Cardiac fibroblast (primary cell): ENCODE data around the gene KCNF1.

Experiments
- DNase-seq, 2 donors: peaks; one replicate each; pipeline versions ENCODE4 v3.0.0 to v3.0.0-alpha.2; 2010; ENCODE audit warnings: low read depth in 2 of 2
- H3K4me3 ChIP-seq, 2 donors: replicated peaks in 1 of 2; 1 replicate in 1 of 2; 2 replicates in 1 of 2; pipeline ENCODE4 v1.5.1; 2011; ENCODE audit warnings: low read depth in 2 of 2, low read length in 2 of 2, mild to moderate bottlenecking in 2 of 2, moderate library complexity in 1 of 2
- TF ChIP-seq, protein P1 (sequence below): IDR thresholded peaks from one replicate; pipeline ENCODE4 v1.5.1; 2011; ENCODE audit warnings: low read depth, mild to moderate bottlenecking, low read length, inconsistent platforms

Gene KCNF1

GRCh38 chr2:10892316-10892715 lies 19.4 kb upstream of the KCNF1 start:
- TF ChIP-seq, protein P1, sequence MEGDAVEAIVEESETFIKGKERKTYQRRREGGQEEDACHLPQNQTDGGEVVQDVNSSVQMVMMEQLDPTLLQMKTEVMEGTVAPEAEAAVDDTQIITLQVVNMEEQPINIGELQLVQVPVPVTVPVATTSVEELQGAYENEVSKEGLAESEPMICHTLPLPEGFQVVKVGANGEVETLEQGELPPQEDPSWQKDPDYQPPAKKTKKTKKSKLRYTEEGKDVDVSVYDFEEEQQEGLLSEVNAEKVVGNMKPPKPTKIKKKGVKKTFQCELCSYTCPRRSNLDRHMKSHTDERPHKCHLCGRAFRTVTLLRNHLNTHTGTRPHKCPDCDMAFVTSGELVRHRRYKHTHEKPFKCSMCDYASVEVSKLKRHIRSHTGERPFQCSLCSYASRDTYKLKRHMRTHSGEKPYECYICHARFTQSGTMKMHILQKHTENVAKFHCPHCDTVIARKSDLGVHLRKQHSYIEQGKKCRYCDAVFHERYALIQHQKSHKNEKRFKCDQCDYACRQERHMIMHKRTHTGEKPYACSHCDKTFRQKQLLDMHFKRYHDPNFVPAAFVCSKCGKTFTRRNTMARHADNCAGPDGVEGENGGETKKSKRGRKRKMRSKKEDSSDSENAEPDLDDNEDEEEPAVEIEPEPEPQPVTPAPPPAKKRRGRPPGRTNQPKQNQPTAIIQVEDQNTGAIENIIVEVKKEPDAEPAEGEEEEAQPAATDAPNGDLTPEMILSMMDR: no peak
- DNase-seq: no peak
- no peak overlapping the region for H3K4me3 ChIP-seq

DNA sequence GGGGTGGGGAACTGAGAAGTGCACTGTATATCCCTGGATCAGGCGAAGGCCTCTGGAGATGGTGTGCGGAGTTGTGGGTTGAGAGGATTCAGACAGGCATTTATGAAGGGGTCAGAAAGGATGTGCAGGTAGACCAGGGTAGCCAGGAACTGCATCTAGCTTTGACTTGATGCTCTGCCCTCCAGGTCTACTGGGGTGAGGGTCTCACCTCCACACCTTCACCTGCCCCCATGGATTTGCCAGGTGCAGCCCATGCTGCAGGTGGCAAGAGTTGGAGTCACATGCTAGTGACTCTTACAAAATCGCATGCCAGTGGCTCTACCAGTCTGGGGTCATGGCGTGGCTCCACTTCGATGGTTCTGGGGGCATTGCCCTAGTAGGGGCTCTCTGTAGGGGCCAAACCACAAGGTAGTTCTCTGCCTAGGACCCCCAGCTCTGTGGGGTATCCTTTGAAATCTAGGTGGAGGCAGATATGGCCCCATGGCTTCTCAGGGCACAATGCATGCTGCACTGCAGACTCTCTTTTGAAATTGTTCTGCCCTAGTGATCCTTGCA lies 18.9 kb upstream of the KCNF1 start:
- DNase-seq: no peak
- no peak overlapping the region for H3K4me3 ChIP-seq
- TF ChIP-seq, protein P1: no peak

DNA sequence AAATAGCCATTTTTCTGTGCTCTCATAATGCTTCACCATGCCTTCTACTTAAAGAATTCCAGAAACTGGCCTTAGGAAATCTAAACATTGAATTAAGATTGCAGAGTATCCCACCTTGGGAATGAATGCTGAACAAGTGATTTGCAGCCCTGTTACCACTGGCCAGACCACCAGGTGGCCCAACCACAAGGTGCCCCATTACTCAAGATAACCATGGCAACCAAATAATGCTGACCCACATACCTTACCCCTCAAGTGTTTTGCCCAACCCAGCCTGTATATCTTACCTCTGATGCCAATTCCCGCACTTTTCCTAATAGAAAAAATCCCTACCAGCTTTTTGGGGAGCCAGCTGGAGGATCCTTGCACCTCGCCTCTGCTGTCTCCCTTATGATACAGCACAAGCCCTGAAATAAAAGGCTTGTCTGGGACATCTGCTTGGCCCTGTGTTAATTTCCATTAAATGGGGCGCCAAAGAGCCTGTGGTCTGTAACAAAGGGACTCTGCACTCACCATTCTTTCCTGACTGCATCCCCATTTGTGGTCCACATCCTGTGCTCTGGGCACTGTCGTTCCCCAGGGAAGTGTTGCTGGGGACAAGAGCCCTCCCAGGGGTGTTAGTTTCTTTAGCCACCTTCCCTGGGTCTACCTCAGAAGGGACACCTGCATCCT lies 17.3 kb upstream of the KCNF1 start:
- no peak for DNase-seq
- TF ChIP-seq, protein P1: no peak
- H3K4me3 ChIP-seq: no peak overlapping the region

DNA sequence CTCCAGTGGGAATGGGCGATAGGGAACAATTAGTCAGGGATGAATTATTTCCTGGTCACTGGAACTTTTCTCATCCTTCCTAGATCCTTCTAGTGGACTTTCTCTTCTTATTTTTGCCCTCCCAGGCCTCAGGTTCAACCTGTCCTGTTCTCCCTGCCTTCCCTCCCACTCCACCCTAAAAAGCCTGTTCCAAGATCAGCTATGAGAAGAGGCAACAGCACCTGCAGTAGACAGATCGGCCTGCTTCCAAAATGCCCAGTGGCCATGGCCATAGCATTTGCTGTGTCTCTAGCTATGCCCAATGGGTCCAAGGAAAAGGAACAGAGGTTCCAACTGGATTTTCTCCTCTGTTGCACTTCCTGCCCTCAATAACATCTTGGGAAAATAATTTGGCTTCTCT lies 16.5 kb upstream of the KCNF1 start:
- DNase-seq: no peak
- no peak overlapping the region for H3K4me3 ChIP-seq
- TF ChIP-seq, protein P1: no peak

GRCh38 chr2:10897956-10898355 lies 13.8 kb upstream of the KCNF1 start:
- H3K4me3 ChIP-seq: no peak overlapping the region
- DNase-seq: peak in 1 of 2 donors; percentile 40
- TF ChIP-seq, protein P1: no peak

DNA sequence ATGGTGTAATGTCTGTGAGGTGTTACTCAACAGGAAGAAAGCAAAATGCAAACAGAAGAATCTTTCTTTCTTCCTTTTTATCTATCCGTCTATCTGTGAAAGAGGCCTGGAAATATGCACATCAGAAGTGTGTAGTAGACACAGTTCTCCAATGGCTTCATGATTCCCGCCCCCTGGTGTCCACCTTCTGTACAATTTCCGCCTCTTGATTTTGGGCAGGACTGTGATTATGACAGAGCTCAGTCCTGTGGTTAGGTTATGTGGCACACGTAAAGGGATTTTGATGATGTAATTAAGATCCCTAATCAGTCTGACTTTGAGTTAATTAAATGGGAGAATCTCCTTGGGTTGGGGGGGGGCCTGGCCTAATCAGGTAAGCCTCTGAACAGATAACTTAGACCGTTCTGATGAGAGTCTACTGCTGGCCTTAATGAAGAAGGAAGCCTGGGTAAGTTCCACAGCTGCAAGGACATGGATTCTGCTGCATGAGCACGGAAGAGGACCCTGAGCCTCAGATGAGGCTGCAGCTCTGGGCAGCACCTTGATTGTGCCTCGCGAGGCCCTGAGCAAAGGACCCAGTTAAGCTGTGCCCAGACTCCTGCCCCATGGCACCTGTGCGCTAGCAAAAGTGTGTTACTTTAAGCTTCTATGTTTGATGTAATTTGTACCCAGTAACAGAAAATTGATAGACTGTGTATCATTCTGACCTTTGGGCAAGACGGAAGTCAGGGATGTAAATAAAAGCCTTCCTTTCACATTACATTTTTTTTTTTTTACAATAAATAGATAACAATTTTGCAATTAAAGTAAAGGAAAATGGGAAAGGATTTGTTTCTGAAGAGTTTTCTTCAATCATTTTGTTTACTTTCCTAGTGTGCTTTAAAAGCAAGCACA lies 11.3 kb upstream of the KCNF1 start:
- TF ChIP-seq, protein P1: peak; percentile 10
- peak; percentile 9 for DNase-seq
- H3K4me3 ChIP-seq: no peak overlapping the region
